NCI-H2029 treated with DMSO at 0.1 percent for 48 hours (cell line): ENCODE data around the gene CBFA2T3.

Experiments
- DNase-seq: peaks from one replicate; lab custom pipeline; 2025; lab: John Stamatoyannopoulos, UW

The CBFA2T3 gene

GRCh38 chr16:88839026-88839529 lies 137.9 kb downstream of the CBFA2T3 start:
- DNase-seq = no peak

- no peak for DNase-seq
These were observed 138.4 kb downstream of the CBFA2T3 start for GRCh38 chr16:88838566-88838965.

GRCh38 chr16:88837806-88838205 lies 139.2 kb downstream of the CBFA2T3 start:
- no peak for DNase-seq

GRCh38 chr16:88836791-88837190 lies 140.2 kb downstream of the CBFA2T3 start:
- DNase-seq = no peak

- DNase-seq = no peak
These were observed 141.2 kb downstream of the CBFA2T3 start for GRCh38 chr16:88835818-88836217.

GRCh38 chr16:88835383-88835782 lies 141.6 kb downstream of the CBFA2T3 start:
- no peak for DNase-seq

- no peak for DNase-seq
These were observed 142.3 kb downstream of the CBFA2T3 start for GRCh38 chr16:88834670-88835069.

- DNase-seq = no peak
These were observed 143.9 kb downstream of the CBFA2T3 start for GRCh38 chr16:88833086-88833485.

GRCh38 chr16:88831838-88832237 lies 145.2 kb downstream of the CBFA2T3 start:
- DNase-seq = no peak

- DNase-seq = no peak
These were observed 146.2 kb downstream of the CBFA2T3 start for GRCh38 chr16:88830783-88831182.

GRCh38 chr16:88830258-88830657 lies 146.7 kb downstream of the CBFA2T3 start:
- DNase-seq = no peak

GRCh38 chr16:88828711-88829110 lies 148.3 kb downstream of the CBFA2T3 start:
- DNase-seq = no peak

- no peak for DNase-seq
These were observed 149.3 kb downstream of the CBFA2T3 start for GRCh38 chr16:88827727-88828126.

GRCh38 chr16:88826070-88826840 lies 150.8 kb downstream of the CBFA2T3 start:
- DNase-seq = no peak

GRCh38 chr16:88825146-88825545 lies 151.9 kb downstream of the CBFA2T3 start:
- DNase-seq = no peak
